GM21423 (cell line): ENCODE measurements around the gene ZNF513.

Experiments
- ATAC-seq: cut with Tn5 transposase; IDR thresholded peaks from one replicate; pipeline ENCODE4 v1.9.1; 2021; ENCODE audit warnings: mild to moderate bottlenecking, moderate library complexity; ENCODE audit not compliant: unreplicated experiment

The ZNF513 gene

GRCh38 chr2:27390822-27391679 lies 10.5 kb upstream of the ZNF513 start:
- no peak for ATAC-seq

GRCh38 chr2:27381577-27382181 lies 1.1 kb upstream of the ZNF513 start:
- ATAC-seq: no peak

GRCh38 chr2:27379836-27380625 lies 503 bp downstream of the ZNF513 start:
- ATAC-seq: peak; percentile 31

GRCh38 chr2:27379383-27379835 lies 1.1 kb downstream of the ZNF513 start:
- no peak for ATAC-seq

- no peak for ATAC-seq
Observed at GRCh38 chr2:27378809-27379290, 1.7 kb downstream of the ZNF513 start.

GRCh38 chr2:27378096-27378808 lies 2.3 kb downstream of the ZNF513 start:
- ATAC-seq: no peak

- ATAC-seq: no peak
Observed at GRCh38 chr2:27377618-27378095, 2.9 kb downstream of the ZNF513 start.

GRCh38 chr2:27376866-27377617 lies 3.5 kb downstream of the ZNF513 start:
- ATAC-seq: no peak

- no peak for ATAC-seq
Observed at GRCh38 chr2:27376151-27376865, 4.2 kb downstream of the ZNF513 start.

GRCh38 chr2:27375513-27376099 lies 4.9 kb downstream of the ZNF513 start:
- no peak for ATAC-seq

GRCh38 chr2:27373567-27373966 lies 7.0 kb downstream of the ZNF513 start:
- ATAC-seq: no peak

GRCh38 chr2:27372937-27373336 lies 7.6 kb downstream of the ZNF513 start:
- no peak for ATAC-seq

- ATAC-seq: peak; percentile 28
Observed at GRCh38 chr2:27370816-27371620, 9.5 kb downstream of the ZNF513 start.

- ATAC-seq: peak; percentile 86
Observed at GRCh38 chr2:27370026-27370815, 10.3 kb downstream of the ZNF513 start, which contains the start of the genes EIF2B4 and SNX17. Gene EIF2B4 (minus strand): TSS chr2:27370338. CDS start chr2:27370314, 24 bp downstream. Gene SNX17 (plus strand): TSS chr2:27370616. CDS start chr2:27370744, 128 bp downstream.

- no peak for ATAC-seq
Observed at GRCh38 chr2:27369471-27370025, 11.0 kb downstream of the ZNF513 start.

GRCh38 chr2:27363933-27364332 lies 16.6 kb downstream of the ZNF513 start:
- ATAC-seq: no peak
